ENCODE measurements around the gene IER5. TPM values are rescaled to one million over a fixed set of nuclear protein-coding genes. Genes with fewer than 3 reads are reported as not detected.

IER5 gene
- total RNA-seq, 1 experiment from 2014 or later: 21.2 TPM

DNA sequence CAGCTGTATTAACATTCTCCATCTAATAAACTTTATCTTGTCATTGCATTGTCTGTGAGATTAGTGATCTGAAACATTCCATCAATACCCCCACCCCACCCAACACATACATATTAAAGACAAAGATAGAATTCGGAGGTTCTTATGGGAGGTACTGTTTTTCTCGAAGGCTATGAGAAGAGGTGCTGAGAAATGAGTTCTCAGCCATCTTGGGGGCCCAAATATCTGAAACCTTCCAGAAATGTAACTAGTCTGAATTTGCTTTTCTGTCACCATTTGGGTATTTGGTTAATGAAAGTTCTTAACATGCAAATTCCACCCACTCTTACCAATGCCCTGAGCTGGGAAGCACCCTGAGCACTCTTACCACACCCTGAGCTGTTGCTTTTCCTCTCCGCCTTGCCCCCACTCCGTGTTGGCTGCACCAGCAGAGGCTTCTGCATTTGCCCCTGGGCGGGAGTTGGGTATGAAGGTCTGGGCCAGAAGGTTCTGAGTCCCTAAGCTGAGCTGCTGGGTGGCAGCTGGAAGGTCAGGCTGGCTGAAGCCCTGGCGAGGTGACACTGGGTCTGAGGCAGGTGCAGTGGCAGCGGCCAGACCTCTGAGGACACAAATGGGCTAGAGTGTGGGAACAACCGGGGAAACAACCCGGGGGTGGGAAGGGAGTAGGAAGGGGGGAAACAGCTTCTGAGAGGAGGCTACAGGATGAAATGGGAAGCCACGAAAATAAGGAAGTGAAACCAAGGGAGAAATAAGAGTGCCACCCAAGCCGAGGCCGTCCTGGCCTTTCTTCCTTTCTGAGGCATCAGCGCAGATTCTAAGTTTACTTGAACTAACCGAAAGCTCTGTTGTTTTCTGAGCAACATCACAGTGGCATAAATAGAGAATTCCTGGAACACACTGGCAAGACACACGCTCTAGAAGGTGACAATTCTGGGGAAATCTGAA, 26.3 kb upstream of the IER5 start:
- no peaks in the 10 kb centered on the region for H4K20me1 ChIP-seq (ENCODE audit: insufficient read depth)
- 0 out of 2 replicates have a peak, but pooled peaks cover 4% of the 10 kb centered on the region for H3K9me3 ChIP-seq (ENCODE audit: insufficient read depth, low read depth)
- H3K4me2 ChIP-seq: no peak overlapping the region
- H3F3A ChIP-seq (ENCODE audit: insufficient read depth, low read depth): no peaks in the 10 kb centered on the region
- no TSS peak for BruUV-seq (replicated peaks)
- intact Hi-C loops (cut with micrococcal nuclease; ENCODE audit: unreplicated experiment): no loop called here
- no peaks in the 10 kb centered on the region for H3K4me1 ChIP-seq (replicated peaks; ENCODE audit: insufficient read depth)
- no peaks in the 10 kb centered on the region for H3K9me2 ChIP-seq (ENCODE audit: insufficient read depth)
- no peak for DNase-seq
- no peak overlapping the region for H2AFZ ChIP-seq
- ChIA-PET POLR2A (ENCODE audit: unreplicated experiment) (no interaction called here), CTCF (interaction anchor here (0.6 kb wide), 1 partner anchor 27 kb away, joined by 4 read pairs; no protein-coding TSS in a partner anchor)
- no peaks in the 10 kb centered on the region for H3K36me3 ChIP-seq (ENCODE audit: low read depth)
- no peak overlapping the region for H3K4me3 ChIP-seq
- H3K27me3 ChIP-seq (ENCODE audit: insufficient read depth, low read depth): no peaks in the 10 kb centered on the region
- no peaks in the 10 kb centered on the region for H3K79me2 ChIP-seq (ENCODE audit: low read depth)
- TF ChIP-seq, protein P1, sequence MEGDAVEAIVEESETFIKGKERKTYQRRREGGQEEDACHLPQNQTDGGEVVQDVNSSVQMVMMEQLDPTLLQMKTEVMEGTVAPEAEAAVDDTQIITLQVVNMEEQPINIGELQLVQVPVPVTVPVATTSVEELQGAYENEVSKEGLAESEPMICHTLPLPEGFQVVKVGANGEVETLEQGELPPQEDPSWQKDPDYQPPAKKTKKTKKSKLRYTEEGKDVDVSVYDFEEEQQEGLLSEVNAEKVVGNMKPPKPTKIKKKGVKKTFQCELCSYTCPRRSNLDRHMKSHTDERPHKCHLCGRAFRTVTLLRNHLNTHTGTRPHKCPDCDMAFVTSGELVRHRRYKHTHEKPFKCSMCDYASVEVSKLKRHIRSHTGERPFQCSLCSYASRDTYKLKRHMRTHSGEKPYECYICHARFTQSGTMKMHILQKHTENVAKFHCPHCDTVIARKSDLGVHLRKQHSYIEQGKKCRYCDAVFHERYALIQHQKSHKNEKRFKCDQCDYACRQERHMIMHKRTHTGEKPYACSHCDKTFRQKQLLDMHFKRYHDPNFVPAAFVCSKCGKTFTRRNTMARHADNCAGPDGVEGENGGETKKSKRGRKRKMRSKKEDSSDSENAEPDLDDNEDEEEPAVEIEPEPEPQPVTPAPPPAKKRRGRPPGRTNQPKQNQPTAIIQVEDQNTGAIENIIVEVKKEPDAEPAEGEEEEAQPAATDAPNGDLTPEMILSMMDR (conservative IDR thresholded peaks at IDR 0.05): no peak
- TF ChIP-seq EZH2 (IDR thresholded peaks at IDR 0.05; ENCODE audit: low read depth): no peak
- no peak overlapping the region for H3K27ac ChIP-seq

DNA sequence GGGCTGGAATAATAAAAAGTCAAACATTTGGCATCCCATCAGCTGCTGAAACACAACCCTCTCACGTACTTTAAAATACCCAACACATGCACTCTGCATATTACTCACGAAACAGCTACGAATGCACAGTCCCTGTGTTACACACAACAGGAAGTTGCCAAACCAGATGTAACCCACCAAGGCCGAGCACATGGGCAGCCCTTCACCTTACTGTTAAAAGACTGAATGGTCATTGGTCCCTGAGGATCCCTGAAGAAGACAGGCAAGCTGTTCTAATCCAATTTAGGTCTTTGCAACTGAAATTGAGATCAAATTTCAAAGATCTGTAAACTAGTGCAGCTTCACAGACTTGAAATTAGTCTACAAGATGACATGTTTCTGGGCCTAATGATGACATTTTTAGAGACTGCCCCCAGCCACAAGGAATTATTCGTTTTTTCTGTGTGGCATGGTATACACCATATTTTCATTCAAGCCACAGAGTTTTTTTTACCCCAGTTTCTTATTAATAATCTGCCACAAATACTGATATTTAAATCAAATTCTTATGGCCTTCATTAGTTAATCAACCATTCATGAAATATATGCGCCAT, 25.6 kb upstream of the IER5 start:
- H2AFZ ChIP-seq: no peak overlapping the region
- no peaks in the 10 kb centered on the region for H3K4me1 ChIP-seq (replicated peaks; ENCODE audit: insufficient read depth)
- H3K79me2 ChIP-seq (ENCODE audit: low read depth): no peaks in the 10 kb centered on the region
- H3K9me3 ChIP-seq (ENCODE audit: insufficient read depth, low read depth): 0 out of 2 replicates have a peak, but pooled peaks cover 4% of the 10 kb centered on the region
- no peaks in the 10 kb centered on the region for H3K9me2 ChIP-seq (ENCODE audit: insufficient read depth)
- no peaks in the 10 kb centered on the region for H3K36me3 ChIP-seq (ENCODE audit: low read depth)
- no peaks in the 10 kb centered on the region for H3K27me3 ChIP-seq (ENCODE audit: insufficient read depth, low read depth)
- H3F3A ChIP-seq (ENCODE audit: insufficient read depth, low read depth): no peaks in the 10 kb centered on the region
- BruUV-seq (replicated peaks): no TSS peak
- ChIA-PET CTCF (interaction anchor here (0.6 kb wide), 1 partner anchor 28 kb away, joined by 4 read pairs; no protein-coding TSS in a partner anchor), POLR2A (ENCODE audit: unreplicated experiment) (no interaction called here)
- intact Hi-C loops (cut with micrococcal nuclease; ENCODE audit: unreplicated experiment): no loop called here
- TF ChIP-seq, protein P1 (conservative IDR thresholded peaks at IDR 0.05): no peak
- TF ChIP-seq EZH2 (IDR thresholded peaks at IDR 0.05; ENCODE audit: low read depth): no peak
- H4K20me1 ChIP-seq (ENCODE audit: insufficient read depth): no peaks in the 10 kb centered on the region
- H3K4me3 ChIP-seq: no peak overlapping the region
- no peak overlapping the region for H3K4me2 ChIP-seq
- no peak overlapping the region for H3K27ac ChIP-seq
- DNase-seq: no peak

DNA sequence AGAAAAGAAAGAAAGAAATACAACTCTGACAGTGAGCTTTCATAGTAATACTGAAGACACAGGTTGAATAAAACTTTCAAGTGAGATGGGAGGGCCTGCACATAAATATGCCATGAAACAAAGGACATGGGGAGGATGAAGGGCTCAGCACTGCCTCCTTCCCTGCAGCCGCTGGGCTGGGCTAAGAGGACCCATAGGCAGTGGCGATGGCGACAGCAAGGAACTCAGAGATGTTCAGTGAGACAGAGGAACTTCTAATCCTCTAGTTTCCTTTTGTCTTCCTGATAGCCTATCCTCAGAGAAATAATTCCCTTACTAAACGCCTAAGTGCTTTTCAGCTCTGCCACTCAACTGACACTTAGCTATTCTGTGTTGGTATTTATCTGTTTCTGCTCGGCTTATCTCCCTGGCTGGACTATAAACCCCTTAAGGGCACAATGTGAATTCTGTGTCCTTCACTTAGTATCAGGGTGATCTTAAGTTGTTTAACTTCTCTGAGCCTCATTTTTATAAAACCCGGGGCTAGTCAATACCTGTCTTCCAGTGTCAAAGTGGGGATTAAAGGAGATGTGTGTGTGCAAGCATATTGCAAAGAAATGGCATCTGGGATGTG, 24.4 kb upstream of the IER5 start:
- Histone ChIP-seq H3K4me3 (no peak overlapping the region), H3K4me1 (replicated peaks; ENCODE audit: insufficient read depth) (no peaks in the 10 kb centered on the region), H3K9me3 (ENCODE audit: insufficient read depth, low read depth) (0 out of 2 replicates have a peak, but pooled peaks cover 4% of the 10 kb centered on the region), H3F3A (ENCODE audit: insufficient read depth, low read depth) (no peaks in the 10 kb centered on the region), H3K4me2 (no peak overlapping the region), H3K27me3 (ENCODE audit: insufficient read depth, low read depth) (no peaks in the 10 kb centered on the region), H2AFZ (no peak overlapping the region), H3K79me2 (ENCODE audit: low read depth) (no peaks in the 10 kb centered on the region), H3K27ac (no peak overlapping the region), H4K20me1 (ENCODE audit: insufficient read depth) (no peaks in the 10 kb centered on the region), H3K9me2 (ENCODE audit: insufficient read depth) (no peaks in the 10 kb centered on the region), H3K36me3 (ENCODE audit: low read depth) (no peaks in the 10 kb centered on the region)
- CTCF ChIA-PET: no interaction called here
- intact Hi-C loops (cut with micrococcal nuclease; ENCODE audit: unreplicated experiment): no loop called here
- no peak for DNase-seq
- no TSS peak for BruUV-seq (replicated peaks)
- no peak for TF ChIP-seq EZH2 (IDR thresholded peaks at IDR 0.05; ENCODE audit: low read depth)
- TF ChIP-seq, protein P1 (conservative IDR thresholded peaks at IDR 0.05): no peak
- POLR2A ChIA-PET (ENCODE audit: unreplicated experiment): no interaction called here

All from PC-9 (cell line).